SIG-M5 (cell line): Measurements from ENCODE around the gene GPC3.

Experiments
- DNase-seq: peaks from one replicate; lab custom pipeline; 2025; lab: John Stamatoyannopoulos, UW

The GPC3 gene

DNA sequence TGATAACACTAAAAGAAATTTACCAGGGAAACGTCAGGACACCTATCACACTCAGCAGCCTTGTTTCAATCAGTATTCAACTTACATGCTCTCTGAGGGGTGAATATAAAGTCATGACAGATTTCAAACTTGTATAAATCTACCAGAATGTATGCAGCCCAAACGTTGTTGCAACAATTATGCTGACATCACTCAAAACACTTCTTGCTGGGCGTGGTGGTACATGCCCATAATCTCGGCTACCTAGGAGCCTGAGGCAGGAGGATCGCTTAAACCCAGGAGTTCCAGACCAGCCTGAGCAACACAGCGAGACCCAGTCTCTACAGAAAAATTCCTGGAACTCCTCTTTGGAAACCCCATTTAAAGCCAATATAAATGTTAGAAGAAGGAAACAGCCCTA, 303.5 kb downstream of the GPC3 start:
- DNase-seq = no peak

DNA sequence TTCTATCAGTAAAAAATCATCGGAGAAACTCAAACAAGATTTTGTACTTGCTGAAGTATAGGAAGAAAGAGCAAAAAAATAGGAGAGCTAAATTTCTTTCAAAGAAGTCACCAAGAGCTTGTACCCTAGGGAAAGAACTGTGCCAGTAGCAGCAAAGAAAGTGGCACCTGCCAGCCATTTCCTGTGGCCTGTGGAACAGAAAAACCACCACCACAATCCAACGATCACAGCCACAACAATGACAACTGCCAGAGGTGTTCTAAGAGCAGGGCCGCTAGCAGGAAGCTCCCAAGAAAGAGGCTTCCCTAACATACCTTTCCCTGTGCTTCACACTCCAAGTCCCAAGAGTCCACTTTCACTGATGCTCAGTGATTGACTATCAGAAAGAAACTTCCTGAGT, 304.0 kb downstream of the GPC3 start:
- no peak for DNase-seq

DNA sequence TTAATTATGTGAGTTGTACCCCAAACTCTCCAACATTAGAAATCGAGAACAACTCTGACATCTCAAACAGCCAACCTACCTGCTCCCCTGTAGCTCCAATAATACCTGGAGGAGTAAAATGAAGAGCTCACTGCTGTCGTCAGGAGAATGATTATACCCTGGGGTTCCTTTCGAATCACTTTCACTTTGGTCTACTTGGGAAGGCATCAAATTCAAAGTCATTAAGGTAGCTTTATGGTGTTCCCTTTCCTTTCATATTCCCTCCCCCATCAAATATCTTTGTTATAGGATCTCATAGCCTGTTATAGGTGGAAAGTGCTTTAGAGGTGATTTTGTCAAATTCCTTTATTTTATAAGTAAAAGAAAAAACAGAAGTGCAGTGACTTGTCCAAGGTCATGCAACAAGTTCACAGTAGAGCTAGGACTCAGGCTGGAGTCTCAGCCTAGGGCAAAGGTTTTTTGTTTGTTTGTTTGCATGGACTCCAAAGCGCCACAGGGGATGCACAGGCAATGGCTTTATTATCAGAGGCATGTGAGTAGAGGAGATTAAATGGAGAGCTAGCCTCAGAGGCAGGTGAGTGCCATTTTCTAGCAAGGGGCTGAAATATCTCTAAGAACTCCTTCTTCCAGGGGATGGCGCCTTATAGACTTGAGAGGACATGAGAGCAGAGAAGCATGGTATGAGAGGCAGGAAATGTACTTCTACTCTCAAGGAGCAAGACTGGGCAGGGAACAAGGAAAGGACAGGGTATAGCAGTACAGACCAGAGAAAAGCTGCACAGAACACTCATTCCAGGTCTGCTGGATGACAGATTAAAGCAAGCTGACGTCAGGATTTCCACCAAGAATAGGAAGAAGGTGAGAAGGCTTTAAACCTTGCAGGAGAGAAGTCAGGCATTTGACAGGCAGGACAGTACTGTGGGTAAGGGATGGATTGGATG, 308.0 kb downstream of the GPC3 start:
- no peak for DNase-seq

DNA sequence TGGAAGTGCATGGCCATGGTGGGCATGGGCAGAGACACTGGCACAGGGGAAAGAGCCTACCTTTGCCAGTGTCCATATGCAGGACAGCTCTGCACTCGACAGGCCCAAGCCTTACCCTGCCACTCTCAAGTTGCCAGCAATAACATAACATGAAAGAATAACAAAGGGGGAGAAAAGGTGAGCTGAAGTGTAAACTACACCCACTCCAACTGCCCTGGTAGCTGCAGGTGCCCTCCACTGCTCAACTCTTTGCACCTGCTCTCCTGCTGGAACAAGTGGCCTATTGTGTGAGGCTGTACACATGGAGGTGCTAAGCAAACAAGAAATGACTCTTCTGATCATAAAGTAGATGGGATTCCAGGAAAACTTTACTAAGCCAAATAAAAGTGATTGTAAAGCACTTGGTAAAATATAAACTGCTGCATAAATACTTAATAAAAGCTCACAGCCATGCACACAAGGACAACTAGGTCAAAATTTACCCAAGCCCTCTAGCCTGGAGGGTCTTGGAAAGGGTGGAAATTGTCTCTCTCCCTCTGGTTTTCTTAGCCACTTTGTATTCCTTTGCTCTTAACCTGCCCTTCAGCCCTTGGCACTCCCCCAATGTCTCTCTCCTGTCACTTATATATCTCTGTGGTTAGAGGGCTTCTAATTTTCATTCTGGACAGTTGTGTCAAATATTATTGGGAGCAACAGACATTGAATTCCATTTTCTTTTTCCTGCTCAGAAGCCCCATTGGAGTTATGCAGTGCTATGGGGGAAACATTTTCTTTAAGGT, 308.9 kb downstream of the GPC3 start:
- no peak for DNase-seq

DNA sequence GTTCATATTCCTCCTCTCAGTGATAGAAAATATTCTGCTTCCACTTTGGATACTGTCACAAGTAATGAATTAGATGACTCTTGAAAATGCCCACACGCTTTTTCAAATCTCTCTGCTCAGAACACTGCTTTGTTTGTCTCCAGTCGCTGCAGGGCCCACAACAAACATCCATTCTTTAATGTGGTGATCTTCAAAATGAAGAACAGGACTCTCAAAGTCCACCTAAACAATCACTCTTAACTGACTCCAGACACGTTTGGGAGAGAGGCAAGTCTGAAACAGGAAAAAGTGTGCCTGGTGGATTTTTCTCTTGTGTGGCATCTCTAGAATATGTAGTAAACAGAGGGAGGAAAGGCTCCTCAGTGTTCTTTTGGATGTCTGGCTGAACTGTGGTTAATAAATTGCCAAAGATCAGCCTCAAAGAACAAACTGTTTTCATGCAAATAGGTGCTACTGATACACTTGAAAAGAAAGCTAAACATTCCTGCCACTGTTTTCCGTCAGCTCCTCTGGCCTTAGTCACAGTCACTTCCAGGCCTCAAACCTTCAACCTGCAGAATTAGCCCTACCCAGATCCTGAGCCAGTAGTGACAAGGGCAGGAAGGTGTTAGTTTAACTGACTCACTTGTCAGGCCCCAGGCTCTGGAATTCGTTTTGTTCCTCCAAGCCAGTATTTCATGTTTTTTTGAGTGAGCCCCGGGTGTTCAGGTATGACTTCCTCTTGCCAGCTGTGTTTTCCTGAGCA, 310.5 kb downstream of the GPC3 start:
- no peak for DNase-seq

DNA sequence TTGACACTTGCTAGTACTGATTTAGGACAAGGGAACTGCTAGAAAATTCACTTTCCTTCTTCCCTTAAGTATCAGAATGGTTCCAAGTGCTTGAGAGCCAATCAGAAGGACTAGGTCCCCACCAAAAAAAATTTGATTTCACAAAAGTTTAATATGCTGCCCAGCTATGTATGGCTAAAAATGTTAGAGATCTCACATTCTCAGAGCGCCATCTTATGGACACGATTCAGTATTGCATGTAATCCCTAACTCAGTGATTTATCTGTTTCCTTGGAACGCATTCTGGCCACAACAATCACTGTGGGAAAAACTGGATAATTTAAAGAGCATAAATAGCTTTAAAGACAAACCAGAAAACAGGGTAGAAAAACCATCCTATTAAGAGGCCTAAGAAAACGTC, 315.0 kb downstream of the GPC3 start:
- DNase-seq = no peak

DNA sequence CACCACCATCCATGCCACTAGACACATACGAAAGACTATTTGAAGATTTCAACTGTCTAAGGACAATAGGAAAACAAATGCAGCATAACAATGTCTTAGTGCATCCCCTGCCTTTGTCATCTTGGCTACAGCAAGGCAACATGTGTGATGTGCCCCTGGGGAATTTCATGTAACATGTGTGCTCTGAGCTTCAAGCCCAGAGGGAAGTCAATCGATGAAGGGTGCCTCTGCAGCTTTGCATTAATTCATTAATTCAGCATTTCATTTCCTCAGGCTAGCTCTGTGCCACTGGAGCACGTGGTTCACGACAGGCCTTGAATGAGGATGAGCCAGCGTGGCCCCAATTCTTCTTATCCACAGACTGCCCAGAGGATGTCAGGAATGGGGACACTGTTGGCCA, 316.2 kb downstream of the GPC3 start:
- DNase-seq = no peak

DNA sequence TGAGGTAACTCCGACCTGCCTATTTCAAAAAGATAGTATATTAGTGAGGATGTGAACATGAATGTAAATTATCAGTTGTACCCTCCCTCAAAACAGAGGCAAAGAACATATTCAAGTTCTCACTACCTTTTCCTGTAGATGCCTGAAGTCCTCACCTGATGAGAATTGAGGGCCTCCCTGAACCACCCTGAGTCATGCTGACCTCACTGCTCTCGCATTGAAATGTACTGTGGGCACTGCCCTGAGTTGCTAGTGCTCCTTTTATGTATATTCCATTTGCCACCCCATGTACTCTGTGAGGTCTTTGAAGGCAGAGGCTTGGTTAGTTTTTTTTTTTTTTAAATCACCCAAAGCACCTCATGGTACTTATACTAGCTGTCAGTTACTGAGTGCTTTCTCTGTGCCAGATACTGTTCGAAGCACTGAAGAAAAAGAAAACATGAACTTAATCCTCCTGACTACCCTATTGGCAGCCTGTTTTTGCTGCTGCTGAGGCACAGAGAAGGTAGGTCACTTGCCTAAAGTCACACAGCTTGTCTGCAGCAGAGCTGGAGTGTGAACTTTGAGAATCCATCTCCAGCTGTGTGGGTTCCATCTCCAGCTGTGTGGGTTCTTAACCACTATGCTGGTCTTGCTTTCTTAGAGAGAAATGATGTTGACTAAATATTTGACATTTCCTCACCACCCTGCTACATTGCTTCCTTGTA, 317.0 kb downstream of the GPC3 start:
- no peak for DNase-seq

DNA sequence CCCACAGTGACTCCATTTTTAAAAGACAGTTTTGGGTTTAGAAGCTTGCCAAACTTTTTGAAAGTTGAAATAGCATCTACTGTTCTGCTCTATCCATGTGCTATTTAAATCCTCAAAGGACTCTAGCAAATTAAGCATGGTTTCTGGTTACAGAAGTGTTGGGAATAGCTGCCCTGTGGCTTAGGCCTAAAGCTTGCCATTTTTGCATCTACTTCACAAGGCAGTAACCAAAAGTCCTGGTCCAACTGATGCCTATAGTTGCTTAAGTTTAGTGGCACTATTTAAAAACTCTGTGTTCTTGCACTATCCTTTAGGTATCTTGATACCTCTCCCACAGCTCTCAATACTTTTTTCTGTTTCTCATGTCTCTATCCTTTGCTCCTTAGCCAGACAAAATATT, 319.1 kb downstream of the GPC3 start:
- DNase-seq = no peak

DNA sequence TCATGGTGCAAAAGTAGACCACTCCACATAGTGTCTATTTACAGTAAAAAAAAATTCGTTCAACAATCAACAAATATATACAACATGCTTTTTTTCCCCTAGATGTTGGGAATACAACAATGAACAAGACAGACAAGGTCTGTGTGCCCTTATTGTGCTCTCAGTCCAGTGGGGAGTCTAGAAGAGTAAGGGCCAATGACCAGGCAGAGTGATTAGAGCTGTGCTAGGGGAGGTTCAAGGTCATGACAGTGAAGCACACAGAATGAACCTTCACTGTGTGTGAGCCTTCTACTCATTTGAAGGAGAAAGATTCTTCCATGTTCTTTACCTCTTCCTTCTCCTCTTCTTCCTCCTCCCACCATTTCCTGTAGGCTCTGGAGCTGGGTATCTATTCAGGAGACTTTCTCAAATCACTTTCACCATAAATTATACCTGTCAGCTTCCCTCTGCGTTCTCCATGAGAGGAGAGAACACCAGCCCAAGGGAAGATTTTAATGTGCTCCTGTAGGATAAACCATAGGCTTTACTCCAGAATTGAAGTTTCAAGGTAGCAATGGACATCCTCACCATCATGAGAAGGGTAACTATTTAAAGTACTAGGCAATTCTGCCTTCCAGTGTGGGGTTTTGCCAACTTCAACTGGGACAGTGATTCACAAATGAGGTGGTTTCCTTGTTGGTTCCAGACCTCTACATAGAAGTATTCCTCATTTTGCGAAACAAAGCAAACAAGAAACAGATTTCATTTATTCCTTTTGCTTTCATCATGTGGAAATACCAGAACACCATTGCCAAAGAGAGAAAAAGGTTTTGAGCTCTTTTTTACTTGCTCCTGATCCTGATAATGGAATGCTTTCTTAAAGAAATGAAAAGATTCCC, 323.2 kb downstream of the GPC3 start:
- no peak for DNase-seq

DNA sequence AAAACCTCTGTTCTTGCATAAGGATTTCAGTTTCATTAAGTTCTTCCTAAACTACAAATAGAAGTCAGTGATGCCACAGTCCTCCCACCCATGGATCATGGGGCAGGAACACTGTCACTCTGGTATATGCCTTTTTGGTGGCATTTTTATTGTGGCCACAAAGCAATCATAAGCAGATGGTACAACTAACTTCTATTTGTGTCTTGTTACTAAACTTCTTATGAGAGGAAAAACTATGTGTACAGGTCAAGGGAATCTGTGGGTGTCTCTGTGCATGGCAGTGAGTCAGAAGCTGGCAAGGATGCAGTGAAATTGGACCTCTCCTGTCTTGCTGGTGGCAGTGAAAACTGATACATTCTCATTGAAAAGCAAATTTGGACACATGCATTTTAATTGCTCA, 325.1 kb downstream of the GPC3 start:
- DNase-seq = no peak

DNA sequence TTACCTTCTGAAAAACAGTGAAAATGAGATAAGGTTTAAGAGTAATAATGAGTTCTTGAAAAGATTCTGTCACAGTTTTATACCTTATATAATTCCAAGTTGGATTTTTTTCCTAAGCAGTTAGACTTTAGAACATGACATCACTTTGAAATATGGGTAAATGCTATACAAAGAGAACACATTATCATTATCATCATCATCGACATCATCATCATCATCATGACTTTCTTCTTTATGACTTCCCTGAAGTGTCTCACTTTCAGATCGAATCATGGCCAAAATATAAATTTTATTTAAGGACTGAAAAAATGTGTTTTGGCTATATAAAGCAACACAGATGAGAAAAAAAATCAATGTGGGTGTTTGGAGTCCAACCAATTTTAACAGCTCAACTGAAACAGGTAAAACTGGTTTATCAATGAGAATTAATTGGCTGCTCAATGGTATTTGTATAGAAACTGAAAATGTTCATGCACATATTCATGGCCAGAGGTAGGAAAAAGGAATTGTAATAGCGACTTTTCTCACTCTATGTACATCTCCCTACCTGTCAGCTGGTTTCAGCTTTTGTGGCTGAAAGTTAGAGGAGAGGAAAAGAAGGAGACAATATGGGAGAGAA, 327.0 kb downstream of the GPC3 start:
- DNase-seq = no peak

DNA sequence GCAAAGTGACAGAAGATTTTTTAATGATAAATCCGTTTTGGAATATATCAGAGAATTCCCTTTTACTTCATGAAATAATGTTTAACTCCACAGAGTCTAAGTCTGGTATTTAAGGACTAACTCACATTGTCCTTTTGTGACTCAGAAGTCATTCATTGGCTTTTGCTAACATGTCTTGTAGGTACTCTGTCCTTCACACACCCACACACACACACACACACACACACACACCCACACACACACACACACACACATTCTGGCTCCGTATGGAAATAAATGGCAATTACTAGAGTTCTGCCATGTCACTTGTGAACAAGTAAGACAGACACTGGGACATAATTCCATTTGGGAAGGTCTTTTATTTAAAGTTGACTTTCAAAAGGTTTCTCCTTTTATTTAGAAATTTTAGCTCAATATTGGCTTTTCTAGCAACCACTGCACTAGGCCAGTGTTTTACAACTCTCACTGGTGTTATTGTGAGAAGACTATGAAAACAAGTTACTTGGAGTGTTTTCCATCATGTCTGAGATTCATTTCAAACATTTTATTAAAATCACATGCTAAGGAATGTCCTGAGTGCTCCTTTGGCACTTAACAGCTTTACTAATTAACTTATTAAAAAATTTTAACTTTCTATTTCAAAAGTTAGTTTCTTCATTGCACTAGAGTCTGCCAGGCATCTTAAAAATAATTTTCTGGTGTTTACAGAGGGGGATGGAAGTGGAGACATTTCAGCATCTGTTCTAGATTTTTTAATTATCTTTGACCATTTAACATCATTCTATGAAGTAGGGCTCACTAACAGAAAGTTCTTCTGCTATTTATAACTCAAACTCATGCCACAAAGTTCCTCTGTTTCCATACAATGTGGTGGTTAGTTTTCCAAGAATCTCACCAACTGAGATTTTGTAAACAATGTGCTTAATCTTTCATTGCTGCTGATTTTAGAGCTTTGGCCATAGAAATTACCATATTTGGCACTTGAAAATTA, 329.8 kb downstream of the GPC3 start:
- DNase-seq = no peak

DNA sequence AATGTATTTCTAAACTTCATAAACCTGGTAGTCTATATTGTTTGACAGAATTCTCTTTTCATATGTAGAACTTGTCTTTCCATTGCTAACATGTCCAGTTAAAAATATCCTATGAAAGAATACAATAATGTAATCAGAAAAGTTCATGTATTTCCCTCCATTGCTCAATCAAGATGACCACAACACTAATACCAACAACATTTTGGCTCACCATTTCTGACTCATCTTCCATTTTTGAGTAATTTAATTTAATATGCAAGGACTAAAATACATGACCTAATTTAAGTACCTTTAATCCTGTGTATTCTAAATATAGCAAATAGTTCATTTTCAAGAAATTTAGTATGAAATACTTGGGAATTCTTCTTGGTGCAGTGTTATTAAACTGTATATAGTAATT, 330.6 kb downstream of the GPC3 start:
- no peak for DNase-seq

DNA sequence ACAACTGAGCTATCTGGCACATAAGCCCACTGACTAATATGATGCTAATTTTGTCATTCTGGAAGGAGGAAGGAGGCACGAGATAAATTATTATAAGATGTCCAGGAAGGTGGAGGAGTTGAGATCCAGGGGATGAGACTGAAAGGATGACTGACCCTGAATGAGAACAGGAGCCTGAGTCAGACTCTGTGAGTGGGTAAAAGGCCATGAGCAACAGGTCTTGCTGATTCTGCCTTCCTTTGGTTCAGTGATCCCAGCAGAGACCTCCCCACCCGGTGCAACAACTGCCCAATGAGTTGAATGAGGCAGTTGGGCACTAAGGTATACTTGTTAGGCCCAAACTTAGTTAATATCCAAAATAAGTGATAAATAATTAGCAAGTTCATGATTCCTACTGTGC, 332.0 kb downstream of the GPC3 start:
- DNase-seq = no peak

DNA sequence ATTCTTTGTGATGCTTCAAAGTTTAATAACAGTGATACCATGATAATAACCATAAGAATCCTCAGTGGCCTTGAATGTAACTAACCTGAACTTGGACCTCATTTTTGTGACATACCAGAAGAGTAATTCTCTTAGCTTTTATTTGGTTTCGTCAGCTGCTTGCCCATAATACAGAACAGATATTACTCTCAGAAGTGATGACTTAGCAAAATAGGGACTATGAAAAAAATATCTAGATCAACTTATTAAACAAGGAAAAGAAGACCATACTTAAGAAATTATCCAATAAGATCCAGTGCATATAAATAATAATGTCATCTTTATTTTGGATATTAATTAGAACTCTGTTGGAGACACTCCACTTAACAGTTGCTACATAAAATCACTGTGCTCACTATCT, 333.2 kb downstream of the GPC3 start:
- no peak for DNase-seq

DNA sequence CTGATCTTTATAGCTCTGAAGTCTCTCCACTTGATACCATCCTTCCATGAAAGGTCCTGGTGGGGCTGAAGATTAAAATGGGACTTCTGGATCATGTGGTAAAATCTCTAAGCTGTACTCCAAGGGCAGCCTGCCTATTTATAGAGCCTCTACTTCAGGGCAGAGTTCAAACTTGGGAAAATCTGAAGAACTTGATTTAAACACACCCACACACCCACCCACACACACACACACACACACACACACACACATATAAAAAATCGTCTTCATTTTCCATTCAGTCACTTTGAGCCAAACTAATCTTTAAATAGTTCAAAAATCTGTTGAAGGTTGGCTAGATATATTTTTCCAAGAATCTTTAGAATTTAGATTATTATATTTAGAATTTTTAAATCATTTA, 335.2 kb downstream of the GPC3 start:
- DNase-seq = no peak

DNA sequence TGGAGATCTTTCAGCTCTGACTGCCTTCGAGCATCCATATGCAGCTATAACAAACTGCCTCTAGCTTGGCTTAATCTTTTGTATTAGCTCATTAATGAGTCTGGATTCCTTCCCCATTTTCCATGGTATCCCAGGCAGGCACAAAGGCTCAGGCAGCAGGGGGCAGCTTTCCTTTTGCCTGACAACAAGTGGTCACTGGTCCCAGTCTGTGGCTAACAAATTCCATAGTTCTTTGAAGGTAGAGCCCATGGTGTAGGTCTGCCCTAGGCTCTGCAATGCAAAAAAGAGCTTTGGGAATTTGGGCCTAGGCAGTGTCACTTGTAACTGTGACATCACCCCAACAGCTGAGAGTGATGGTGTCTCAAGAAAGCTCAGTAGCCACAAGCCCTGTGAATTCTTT, 335.7 kb downstream of the GPC3 start:
- DNase-seq = no peak

DNA sequence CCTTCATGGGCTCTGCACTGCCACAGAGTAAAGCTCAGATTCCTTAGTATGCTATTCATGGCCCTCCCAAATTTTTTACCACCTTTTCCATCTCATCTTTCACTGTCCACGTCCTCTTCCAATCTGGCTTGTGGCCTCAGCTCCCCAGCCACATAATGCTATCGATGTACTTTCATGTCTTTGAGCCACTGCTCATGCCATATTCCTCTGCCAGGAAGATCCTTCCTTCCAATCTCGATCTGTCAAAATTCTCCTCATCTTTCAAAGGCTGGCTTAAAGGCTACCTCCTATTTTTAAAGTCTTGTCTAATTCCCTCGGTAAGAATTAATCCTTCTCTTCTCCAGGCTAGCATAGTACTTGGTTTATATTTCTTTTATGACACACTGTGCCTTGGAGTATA, 336.8 kb downstream of the GPC3 start:
- no peak for DNase-seq
